K562 (cell line): ENCODE data around the gene EGF. TPM values are rescaled to one million over a fixed set of nuclear protein-coding genes. Genes with fewer than 3 reads are reported as not detected.
A peak's percentile ranks its signal among the peaks of the same experiment; 100 is the strongest.

Experiments
- CEBPB ChIP-seq: fragments of 450-650 bp; IDR thresholded peaks from 2 replicates; pipeline ENCODE4 v1.6.1; 2016; ENCODE audit warnings: missing genetic modification characterization, missing compliant biosample characterization
- EP400 ChIP-seq: fragments of 450-650 bp; IDR thresholded peaks from 2 replicates; pipeline ENCODE4 v1.6.1; 2017; ENCODE audit warnings: antibody characterized with exemption, mild to moderate bottlenecking, moderate library complexity
- GABPA ChIP-seq: fragments of 200-800 bp; sonication (Bioruptor generic); conservative IDR thresholded peaks from 2 replicates; pipeline ENCODE4 v1.6.1; 2016; ENCODE audit warnings: low read depth, missing genetic modification characterization, missing compliant biosample characterization
- GATAD2B ChIP-seq: fragments of 450-650 bp; IDR thresholded peaks from 2 replicates; pipeline ENCODE4 v1.6.1; 2017; ENCODE audit warnings: mild to moderate bottlenecking, borderline replicate concordance
- HSF4 ChIP-seq: fragments of 250-450 bp; sonication (Bioruptor Pico); IDR thresholded peaks from 2 replicates; pipeline ENCODE4 v2.1.2; 2022; ENCODE audit warnings: mild to moderate bottlenecking, moderate library complexity, borderline replicate concordance
- KLF1 ChIP-seq: fragments of 450-650 bp; IDR thresholded peaks from 2 replicates; pipeline ENCODE4 v1.6.1; 2016; ENCODE audit warnings: missing genetic modification characterization, missing compliant biosample characterization
- PBX2 ChIP-seq, 2 experiments: IDR thresholded peaks in 1 of 2; conservative IDR thresholded peaks in 1 of 2; 2 replicates each; pipeline ENCODE4 v1.6.1; 2016; ENCODE audit warnings: low read depth in 2 of 2, mild to moderate bottlenecking in 1 of 2, missing compliant biosample characterization in 1 of 2, missing genetic modification characterization in 1 of 2, moderate library complexity in 1 of 2
- PCBP2 ChIP-seq: fragments of 200-400 bp; formaldehyde crosslinking; IDR thresholded peaks from 2 replicates; pipeline ENCODE4 v1.6.1; 2018; ENCODE audit warnings: low read length, low read depth, mild to moderate bottlenecking, moderate library complexity; ENCODE audit not compliant: poor library complexity, severe bottlenecking
- POLR2G ChIP-seq: fragments of 200-400 bp; formaldehyde crosslinking; IDR thresholded peaks from 2 replicates; pipeline ENCODE4 v1.6.1; 2017; ENCODE audit warnings: low read depth, mild to moderate bottlenecking, antibody characterized with exemption, low read length, moderate library complexity
- RBM14 ChIP-seq: fragments of 200-400 bp; formaldehyde crosslinking; IDR thresholded peaks from 2 replicates; pipeline ENCODE4 v1.6.1; 2018; ENCODE audit warnings: low read depth, mild to moderate bottlenecking, low read length, moderate library complexity, borderline replicate concordance; ENCODE audit not compliant: insufficient read depth
- RBM15 ChIP-seq: fragments of 200-400 bp; formaldehyde crosslinking; IDR thresholded peaks from 2 replicates; pipeline ENCODE4 v1.6.1; 2018; ENCODE audit warnings: mild to moderate bottlenecking, low read length, moderate library complexity; ENCODE audit not compliant: insufficient read depth
- TCFL5 ChIP-seq: fragments of 250-450 bp; sonication (Bioruptor Pico); conservative IDR thresholded peaks from 2 replicates; pipeline ENCODE4 v1.6.1; 2021; ENCODE audit warnings: mild to moderate bottlenecking, moderate library complexity, matching md5 sums
- ZNF707 ChIP-seq: fragments of 250-450 bp; sonication (Bioruptor Pico); conservative IDR thresholded peaks from 2 replicates; pipeline ENCODE4 v1.8.0; 2022; ENCODE audit warnings: inconsistent platforms, mild to moderate bottlenecking, moderate library complexity
- polyA plus RNA-seq, 8 experiments: library from polyadenylated mRNA; depleted of rRNA in 4 of 8; stranded (reverse) in 5 of 8; unstranded in 3 of 8; fragments of >200 nt; fragmentation: Nextera tagmentation in 2 of 8; fragmentation: Illumina TruSeq in 1 of 8; extraction: Ambion mirVana in 2 of 8; extraction: Trizol in 1 of 8; gene quantifications; 2 replicates each; pipeline versions ENCODE4 v1.2.1 to v1.2.3, GENCODE V29; 2011 to 2014; ENCODE audit warnings: inconsistent platforms in 1 of 8, missing spikeins in 1 of 8
- total RNA-seq, 7 experiments: library from RNA; depleted of rRNA in 6 of 7; stranded (reverse); fragments of >200 nt in 6 of 7; fragmentation: Illumina TruSeq in 2 of 7; extraction: Trizol in 2 of 7; gene quantifications; 2 replicates each; pipeline versions ENCODE4 v1.2.1 to v1.2.3, GENCODE V29; 2011 to 2021; ENCODE audit warnings: low replicate concordance in 1 of 7
- TF ChIP-seq, protein P1 (sequence below): fragments of 450-650 bp; IDR thresholded peaks from 2 replicates; pipeline ENCODE4 v1.6.1; 2016; ENCODE audit warnings: mild to moderate bottlenecking, moderate library complexity

The EGF gene
- total and polyA plus RNA-seq, 9 of the 15 experiments (the other 6 are each of a cell fraction or from before 2014, with no cell fraction given) = 0.32 to 3.1 (median 1.3) TPM

DNA sequence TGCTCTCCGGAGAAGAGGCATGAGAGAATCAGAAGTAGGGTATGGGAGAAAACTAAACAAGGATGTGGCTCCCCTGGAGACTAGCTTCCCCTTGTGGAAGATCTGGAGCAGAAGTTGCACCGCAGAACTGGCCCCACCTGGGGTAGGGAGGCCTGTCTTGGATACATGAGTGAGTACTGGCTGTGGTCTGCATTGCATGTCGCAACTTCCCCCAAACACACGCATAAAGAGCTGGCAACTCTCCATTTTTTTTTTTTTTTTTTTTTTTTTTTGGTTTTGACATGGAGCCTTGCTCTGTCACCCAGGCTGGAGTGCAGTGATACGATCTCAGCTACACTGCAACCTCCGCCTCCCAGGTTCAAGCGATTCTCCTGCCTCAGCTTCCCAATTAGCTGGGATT is 119.9 kb downstream of the EGF start (continued):
- TF ChIP-seq RBM15 = no peak
- TF ChIP-seq KLF1 (tag) = no peak
- TF ChIP-seq CEBPB (tag) = peak; percentile 82
- TF ChIP-seq GATAD2B = no peak
- no peak for TF ChIP-seq PBX2 (CRISPR knock-in tag; IDR thresholded peaks at IDR 0.05; ENCODE audit: low read depth)
- peak; percentile 20; the same call in 1 of the 2 replicates for TF ChIP-seq PBX2 (tag; conservative IDR thresholded peaks at IDR 0.05; ENCODE audit: low read depth)
- TF ChIP-seq HSF4 (CRISPR knock-in tag) = no peak
- TF ChIP-seq GABPA = peak; percentile 42
- TF ChIP-seq EP400 = no peak
- TF ChIP-seq RBM14 = no peak
- no peak for TF ChIP-seq TCFL5 (CRISPR knock-in tag)
- no peak for TF ChIP-seq POLR2G
- TF ChIP-seq ZNF707 (CRISPR knock-in tag) = no peak
- TF ChIP-seq, protein P1, sequence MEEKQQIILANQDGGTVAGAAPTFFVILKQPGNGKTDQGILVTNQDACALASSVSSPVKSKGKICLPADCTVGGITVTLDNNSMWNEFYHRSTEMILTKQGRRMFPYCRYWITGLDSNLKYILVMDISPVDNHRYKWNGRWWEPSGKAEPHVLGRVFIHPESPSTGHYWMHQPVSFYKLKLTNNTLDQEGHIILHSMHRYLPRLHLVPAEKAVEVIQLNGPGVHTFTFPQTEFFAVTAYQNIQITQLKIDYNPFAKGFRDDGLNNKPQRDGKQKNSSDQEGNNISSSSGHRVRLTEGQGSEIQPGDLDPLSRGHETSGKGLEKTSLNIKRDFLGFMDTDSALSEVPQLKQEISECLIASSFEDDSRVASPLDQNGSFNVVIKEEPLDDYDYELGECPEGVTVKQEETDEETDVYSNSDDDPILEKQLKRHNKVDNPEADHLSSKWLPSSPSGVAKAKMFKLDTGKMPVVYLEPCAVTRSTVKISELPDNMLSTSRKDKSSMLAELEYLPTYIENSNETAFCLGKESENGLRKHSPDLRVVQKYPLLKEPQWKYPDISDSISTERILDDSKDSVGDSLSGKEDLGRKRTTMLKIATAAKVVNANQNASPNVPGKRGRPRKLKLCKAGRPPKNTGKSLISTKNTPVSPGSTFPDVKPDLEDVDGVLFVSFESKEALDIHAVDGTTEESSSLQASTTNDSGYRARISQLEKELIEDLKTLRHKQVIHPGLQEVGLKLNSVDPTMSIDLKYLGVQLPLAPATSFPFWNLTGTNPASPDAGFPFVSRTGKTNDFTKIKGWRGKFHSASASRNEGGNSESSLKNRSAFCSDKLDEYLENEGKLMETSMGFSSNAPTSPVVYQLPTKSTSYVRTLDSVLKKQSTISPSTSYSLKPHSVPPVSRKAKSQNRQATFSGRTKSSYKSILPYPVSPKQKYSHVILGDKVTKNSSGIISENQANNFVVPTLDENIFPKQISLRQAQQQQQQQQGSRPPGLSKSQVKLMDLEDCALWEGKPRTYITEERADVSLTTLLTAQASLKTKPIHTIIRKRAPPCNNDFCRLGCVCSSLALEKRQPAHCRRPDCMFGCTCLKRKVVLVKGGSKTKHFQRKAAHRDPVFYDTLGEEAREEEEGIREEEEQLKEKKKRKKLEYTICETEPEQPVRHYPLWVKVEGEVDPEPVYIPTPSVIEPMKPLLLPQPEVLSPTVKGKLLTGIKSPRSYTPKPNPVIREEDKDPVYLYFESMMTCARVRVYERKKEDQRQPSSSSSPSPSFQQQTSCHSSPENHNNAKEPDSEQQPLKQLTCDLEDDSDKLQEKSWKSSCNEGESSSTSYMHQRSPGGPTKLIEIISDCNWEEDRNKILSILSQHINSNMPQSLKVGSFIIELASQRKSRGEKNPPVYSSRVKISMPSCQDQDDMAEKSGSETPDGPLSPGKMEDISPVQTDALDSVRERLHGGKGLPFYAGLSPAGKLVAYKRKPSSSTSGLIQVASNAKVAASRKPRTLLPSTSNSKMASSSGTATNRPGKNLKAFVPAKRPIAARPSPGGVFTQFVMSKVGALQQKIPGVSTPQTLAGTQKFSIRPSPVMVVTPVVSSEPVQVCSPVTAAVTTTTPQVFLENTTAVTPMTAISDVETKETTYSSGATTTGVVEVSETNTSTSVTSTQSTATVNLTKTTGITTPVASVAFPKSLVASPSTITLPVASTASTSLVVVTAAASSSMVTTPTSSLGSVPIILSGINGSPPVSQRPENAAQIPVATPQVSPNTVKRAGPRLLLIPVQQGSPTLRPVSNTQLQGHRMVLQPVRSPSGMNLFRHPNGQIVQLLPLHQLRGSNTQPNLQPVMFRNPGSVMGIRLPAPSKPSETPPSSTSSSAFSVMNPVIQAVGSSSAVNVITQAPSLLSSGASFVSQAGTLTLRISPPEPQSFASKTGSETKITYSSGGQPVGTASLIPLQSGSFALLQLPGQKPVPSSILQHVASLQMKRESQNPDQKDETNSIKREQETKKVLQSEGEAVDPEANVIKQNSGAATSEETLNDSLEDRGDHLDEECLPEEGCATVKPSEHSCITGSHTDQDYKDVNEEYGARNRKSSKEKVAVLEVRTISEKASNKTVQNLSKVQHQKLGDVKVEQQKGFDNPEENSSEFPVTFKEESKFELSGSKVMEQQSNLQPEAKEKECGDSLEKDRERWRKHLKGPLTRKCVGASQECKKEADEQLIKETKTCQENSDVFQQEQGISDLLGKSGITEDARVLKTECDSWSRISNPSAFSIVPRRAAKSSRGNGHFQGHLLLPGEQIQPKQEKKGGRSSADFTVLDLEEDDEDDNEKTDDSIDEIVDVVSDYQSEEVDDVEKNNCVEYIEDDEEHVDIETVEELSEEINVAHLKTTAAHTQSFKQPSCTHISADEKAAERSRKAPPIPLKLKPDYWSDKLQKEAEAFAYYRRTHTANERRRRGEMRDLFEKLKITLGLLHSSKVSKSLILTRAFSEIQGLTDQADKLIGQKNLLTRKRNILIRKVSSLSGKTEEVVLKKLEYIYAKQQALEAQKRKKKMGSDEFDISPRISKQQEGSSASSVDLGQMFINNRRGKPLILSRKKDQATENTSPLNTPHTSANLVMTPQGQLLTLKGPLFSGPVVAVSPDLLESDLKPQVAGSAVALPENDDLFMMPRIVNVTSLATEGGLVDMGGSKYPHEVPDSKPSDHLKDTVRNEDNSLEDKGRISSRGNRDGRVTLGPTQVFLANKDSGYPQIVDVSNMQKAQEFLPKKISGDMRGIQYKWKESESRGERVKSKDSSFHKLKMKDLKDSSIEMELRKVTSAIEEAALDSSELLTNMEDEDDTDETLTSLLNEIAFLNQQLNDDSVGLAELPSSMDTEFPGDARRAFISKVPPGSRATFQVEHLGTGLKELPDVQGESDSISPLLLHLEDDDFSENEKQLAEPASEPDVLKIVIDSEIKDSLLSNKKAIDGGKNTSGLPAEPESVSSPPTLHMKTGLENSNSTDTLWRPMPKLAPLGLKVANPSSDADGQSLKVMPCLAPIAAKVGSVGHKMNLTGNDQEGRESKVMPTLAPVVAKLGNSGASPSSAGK = no peak
- no peak for TF ChIP-seq PCBP2
